ENCODE data around the gene MON1B. TPM values are rescaled to one million over a fixed set of nuclear protein-coding genes. Genes with fewer than 3 reads are reported as not detected.
"Not testable (repeated sequence)": the region's sequence is repeated elsewhere in the genome, so short reads cannot be mapped to it uniquely, and the experiment has no call there.

MON1B gene
- total RNA-seq, 1 experiment from 2014 or later: 48.0 TPM

GRCh38 chr16:77238593-77238992 lies 47.6 kb downstream of the MON1B start:
- Histone ChIP-seq H3K14ac (ENCODE audit: insufficient read depth, low read length) (no peak overlapping the region), H3K27me3 (ENCODE audit: insufficient read depth, low read length) (no peaks in the 10 kb centered on the region; the same call in 1 of the 2 replicates), H3K27ac (ENCODE audit: insufficient read length, low read depth, low read length) (no peak overlapping the region), H3K4ac (ENCODE audit: low read depth, low read length) (no peak overlapping the region), H2BK5ac (ENCODE audit: insufficient read length, low read length) (no peak overlapping the region), H3K23ac (ENCODE audit: insufficient read length, low read depth, low read length) (no peak overlapping the region), H3K9ac (ENCODE audit: extremely low read depth, insufficient read length, low read length) (no peak overlapping the region), H3K4me1 (ENCODE audit: insufficient read depth, low read length) (no peaks in the 10 kb centered on the region; the same call in 1 of the 2 replicates), H2AK5ac (ENCODE audit: insufficient read length, low read length) (no peak overlapping the region), H4K91ac (ENCODE audit: insufficient read length, low read depth, low read length) (no peak overlapping the region), H2BK15ac (ENCODE audit: low read depth, low read length) (no peak overlapping the region), H3K18ac (ENCODE audit: insufficient read length, low read depth, low read length) (no peak overlapping the region), H3T11ph (ENCODE audit: low read length) (no peak overlapping the region), H3K79me1 (ENCODE audit: insufficient read depth, low read depth, low read length, poor library complexity, severe bottlenecking) (no peaks in the 10 kb centered on the region), H2BK12ac (ENCODE audit: insufficient read length, low read depth, low read length) (no peak overlapping the region), H2BK20ac (ENCODE audit: low read depth, low read length, poor library complexity, severe bottlenecking) (no peak overlapping the region), H4K8ac (replicated peaks; ENCODE audit: insufficient read length, low read depth, low read length) (no peak overlapping the region), H3K56ac (ENCODE audit: insufficient read length, low read depth, low read length) (no peak overlapping the region), H4K5ac (ENCODE audit: insufficient read length, low read depth, low read length) (no peak overlapping the region), H2AFZ (ENCODE audit: low read length) (no peak overlapping the region), H3K9me3 (ENCODE audit: control insufficient read depth, low read depth, low read length) (no peaks in the 10 kb centered on the region), H3K79me2 (ENCODE audit: insufficient read depth, low read length) (no peaks in the 10 kb centered on the region), H2BK120ac (ENCODE audit: low read depth, low read length, poor library complexity, severe bottlenecking) (no peak overlapping the region), H3K4me2 (ENCODE audit: insufficient read depth, insufficient read length, low read length) (no peak overlapping the region), H4K20me1 (ENCODE audit: control insufficient read depth, insufficient read depth, insufficient read length) (no peaks in the 10 kb centered on the region), H3K23me2 (ENCODE audit: insufficient read length, low read depth, low read length, poor library complexity, severe bottlenecking) (no peaks in the 10 kb centered on the region)
- H3K4me1 Mint-ChIP-seq: peaks cover 42% of the 10 kb centered on the region in 2 experiments
- H3K9me3 Mint-ChIP-seq: no peaks in the 10 kb centered on the region
- H3K27ac Mint-ChIP-seq: no peak overlapping the region; a peak in 1 of 7 replicates
- DNase-seq: no peak
- no CpG with 5 or more reads among the region's 5 CpGs for WGBS (ENCODE audit: extremely low coverage, insufficient read length, low lambda C conversion rate)
- H3K27me3 Mint-ChIP-seq (ENCODE audit: low read depth): peaks cover 6% of the 10 kb centered on the region
- H3K4me3 Mint-ChIP-seq: no peak overlapping the region
- no peaks in the 10 kb centered on the region for H3K36me3 Mint-ChIP-seq (ENCODE audit: insufficient read depth in 1 of 3, low read depth in 3 of 3)
- TF ChIP-seq CTCF (conservative IDR thresholded peaks at IDR 0.05): no peak

- not testable (repeated sequence) for H3K4me1 ChIP-seq (ENCODE audit: insufficient read depth, low read length); DNase-seq; H2AK5ac ChIP-seq (ENCODE audit: insufficient read length, low read length); H4K91ac ChIP-seq (ENCODE audit: insufficient read length, low read depth, low read length); H3K27ac Mint-ChIP-seq; H4K20me1 ChIP-seq (ENCODE audit: control insufficient read depth, insufficient read depth, insufficient read length); H2BK120ac ChIP-seq (ENCODE audit: low read depth, low read length, poor library complexity, severe bottlenecking); H4K5ac ChIP-seq (ENCODE audit: insufficient read length, low read depth, low read length); H3K27ac ChIP-seq (ENCODE audit: insufficient read length, low read depth, low read length); H3K9me3 Mint-ChIP-seq; H2AFZ ChIP-seq (ENCODE audit: low read length); H3K27me3 Mint-ChIP-seq (ENCODE audit: low read depth); H3K4ac ChIP-seq (ENCODE audit: low read depth, low read length); H4K8ac ChIP-seq (replicated peaks; ENCODE audit: insufficient read length, low read depth, low read length); H3T11ph ChIP-seq (ENCODE audit: low read length); H3K9me3 ChIP-seq (ENCODE audit: control insufficient read depth, low read depth, low read length); H3K14ac ChIP-seq (ENCODE audit: insufficient read depth, low read length); H3K9ac ChIP-seq (ENCODE audit: extremely low read depth, insufficient read length, low read length); H3K36me3 Mint-ChIP-seq (ENCODE audit: insufficient read depth in 1 of 3, low read depth in 3 of 3); H2BK12ac ChIP-seq (ENCODE audit: insufficient read length, low read depth, low read length); H3K4me2 ChIP-seq (ENCODE audit: insufficient read depth, insufficient read length, low read length); H3K79me2 ChIP-seq (ENCODE audit: insufficient read depth, low read length); H2BK20ac ChIP-seq (ENCODE audit: low read depth, low read length, poor library complexity, severe bottlenecking); H3K56ac ChIP-seq (ENCODE audit: insufficient read length, low read depth, low read length); H3K79me1 ChIP-seq (ENCODE audit: insufficient read depth, low read depth, low read length, poor library complexity, severe bottlenecking); H3K18ac ChIP-seq (ENCODE audit: insufficient read length, low read depth, low read length); H2BK15ac ChIP-seq (ENCODE audit: low read depth, low read length); H3K23me2 ChIP-seq (ENCODE audit: insufficient read length, low read depth, low read length, poor library complexity, severe bottlenecking); H3K23ac ChIP-seq (ENCODE audit: insufficient read length, low read depth, low read length); H3K4me3 Mint-ChIP-seq; H2BK5ac ChIP-seq (ENCODE audit: insufficient read length, low read length); H3K27me3 ChIP-seq (ENCODE audit: insufficient read depth, low read length)
- no CpG with 5 or more reads among the region's 5 CpGs for WGBS (ENCODE audit: extremely low coverage, insufficient read length, low lambda C conversion rate)
- H3K4me1 Mint-ChIP-seq: peaks cover 24 to 26% of the 10 kb centered on the region in 2 experiments
These were observed 51.5 kb downstream of the MON1B start for GRCh38 chr16:77242471-77242870.

All from H9 (cell line).